ENCODE measurements around the gene RIOK1.

- TF ChIP-seq POLR2A (IDR thresholded peaks at IDR 0.05) (no peak), CTCF (IDR thresholded peaks at IDR 0.05) (no peak)
These were observed 58.6 kb downstream of the RIOK1 start for GRCh38 chr6:7448232-7448631.

Measured in heart left ventricle (tissue), 13 donors.